Stimulated activated CD4-positive, alpha-beta T cell treated with anti-CD3 and anti-CD28 coated beads, TNF-alpha, amount 100 ng/mL, for 48 hours (primary cell): ENCODE data around the gene HAGHL.
"Not testable (repeated sequence)": the region's sequence is repeated elsewhere in the genome, so short reads cannot be mapped to it uniquely, and the experiment has no call there.

Source experiments
- DNase-seq, 3 donors: peaks; one replicate each; pipeline ENCODE4 v3.0.0-alpha.2; 2020; ENCODE audit warnings: low read depth in 3 of 3

The HAGHL gene

GRCh38 chr16:687499-687898, 39.4 kb upstream of the HAGHL start:
- no peak for DNase-seq

GRCh38 chr16:689175-689897, 37.6 kb upstream of the HAGHL start:
- DNase-seq: no peak

- DNase-seq: not testable (repeated sequence)
Observed at GRCh38 chr16:691242-691641, 35.7 kb upstream of the HAGHL start.

DNA sequence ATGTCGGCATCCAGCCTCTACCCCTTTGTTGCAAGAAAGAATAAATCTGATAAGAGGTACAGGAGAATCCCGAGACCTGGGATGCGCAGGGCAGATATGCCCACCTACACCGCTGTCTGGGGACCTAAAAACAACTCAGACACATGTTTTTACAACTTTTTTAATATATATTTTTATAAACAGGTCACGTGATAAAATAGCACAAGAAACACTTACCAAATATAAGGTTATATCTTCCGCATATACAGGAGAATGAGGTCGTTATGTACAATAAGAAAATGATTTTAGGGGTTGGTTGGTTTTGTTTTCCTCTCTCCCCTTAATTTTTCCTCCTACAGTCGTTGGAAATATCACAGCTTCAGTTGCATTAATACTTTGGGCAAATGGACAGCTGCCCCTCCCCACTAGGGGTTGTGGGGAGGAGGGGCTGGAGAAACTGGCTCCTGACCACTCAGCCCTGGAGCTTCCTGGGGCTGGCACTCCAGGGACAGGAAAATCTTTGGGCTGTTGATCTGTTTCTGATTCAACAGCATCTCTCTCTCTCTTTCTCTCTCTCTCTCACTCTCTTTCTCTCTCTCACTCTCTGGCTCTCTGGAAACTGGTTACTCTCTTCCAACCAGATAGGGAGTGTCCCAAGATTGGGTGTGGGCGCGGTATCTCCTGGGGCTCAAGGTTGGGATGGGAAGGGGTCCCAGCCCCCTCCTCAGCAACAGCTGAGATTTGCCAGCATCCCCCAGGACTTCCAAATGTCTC, 34.4 kb upstream of the HAGHL start:
- DNase-seq: no peak

GRCh38 chr16:693364-693763, 33.5 kb upstream of the HAGHL start:
- no peak for DNase-seq

DNA sequence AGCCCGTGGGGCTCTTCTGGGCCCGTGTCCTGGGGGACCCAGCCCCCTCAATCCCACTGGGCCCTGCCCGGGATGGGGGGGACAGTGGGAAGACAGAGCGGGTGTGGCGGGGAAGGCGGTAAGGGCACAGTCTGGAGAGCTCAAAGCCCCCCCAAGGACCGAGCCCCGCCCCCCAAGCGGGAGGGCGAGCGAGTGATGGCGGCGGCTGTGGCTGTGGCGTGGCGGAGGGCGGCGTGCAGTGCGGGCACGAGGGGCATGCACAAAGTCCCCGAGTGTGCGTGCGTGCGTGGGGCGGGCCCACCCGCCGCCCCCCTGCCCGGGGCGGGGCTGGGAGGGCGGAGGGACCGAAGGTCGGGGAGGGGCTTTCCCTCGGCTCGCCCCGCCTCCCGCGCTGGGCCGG, 33.1 kb upstream of the HAGHL start:
- no peak for DNase-seq

- DNase-seq: no peak
Observed at GRCh38 chr16:694187-694862, 32.6 kb upstream of the HAGHL start.

GRCh38 chr16:694863-695354, 32.0 kb upstream of the HAGHL start:
- no peak for DNase-seq

GRCh38 chr16:695355-696089, 31.4 kb upstream of the HAGHL start:
- peak; percentile 51 to 72 (median 52) for DNase-seq

DNA sequence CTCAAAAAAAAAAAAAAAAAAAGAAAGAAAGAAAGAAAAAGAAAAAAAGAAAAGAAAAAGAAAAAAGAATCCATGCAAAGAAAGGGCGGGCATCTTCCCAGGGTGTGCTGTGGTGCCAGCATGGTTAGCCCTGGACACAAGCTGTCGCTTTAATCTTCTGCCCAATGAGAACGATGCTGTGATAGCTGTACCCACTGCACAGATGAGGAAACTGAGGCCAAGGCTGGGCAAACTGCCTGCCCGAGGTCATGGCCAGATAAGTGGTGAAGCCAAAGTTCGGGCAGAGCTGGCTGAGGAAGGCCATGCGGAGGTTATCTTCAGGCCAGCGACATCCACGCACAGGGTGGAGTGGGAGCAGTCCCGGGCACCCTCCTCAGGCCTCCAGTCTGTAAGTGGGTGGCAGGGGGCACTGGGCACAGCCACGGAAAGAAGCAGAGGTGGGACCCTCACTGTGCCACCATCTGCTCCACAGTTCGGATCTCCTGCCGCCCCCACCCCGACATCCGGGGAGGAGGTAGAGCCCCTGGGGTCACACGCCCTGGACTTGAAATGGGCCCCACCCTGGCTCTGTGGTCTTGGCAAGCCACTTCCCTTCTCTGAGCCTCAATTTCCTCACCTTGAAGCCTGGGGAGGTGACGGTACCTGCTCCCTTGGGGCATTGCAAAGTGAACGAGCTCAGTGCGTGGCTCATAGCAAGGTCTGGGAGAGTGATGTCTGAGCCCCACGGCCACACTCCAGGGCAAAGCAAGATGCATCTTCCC, 27.8 kb upstream of the HAGHL start:
- no peak for DNase-seq

DNA sequence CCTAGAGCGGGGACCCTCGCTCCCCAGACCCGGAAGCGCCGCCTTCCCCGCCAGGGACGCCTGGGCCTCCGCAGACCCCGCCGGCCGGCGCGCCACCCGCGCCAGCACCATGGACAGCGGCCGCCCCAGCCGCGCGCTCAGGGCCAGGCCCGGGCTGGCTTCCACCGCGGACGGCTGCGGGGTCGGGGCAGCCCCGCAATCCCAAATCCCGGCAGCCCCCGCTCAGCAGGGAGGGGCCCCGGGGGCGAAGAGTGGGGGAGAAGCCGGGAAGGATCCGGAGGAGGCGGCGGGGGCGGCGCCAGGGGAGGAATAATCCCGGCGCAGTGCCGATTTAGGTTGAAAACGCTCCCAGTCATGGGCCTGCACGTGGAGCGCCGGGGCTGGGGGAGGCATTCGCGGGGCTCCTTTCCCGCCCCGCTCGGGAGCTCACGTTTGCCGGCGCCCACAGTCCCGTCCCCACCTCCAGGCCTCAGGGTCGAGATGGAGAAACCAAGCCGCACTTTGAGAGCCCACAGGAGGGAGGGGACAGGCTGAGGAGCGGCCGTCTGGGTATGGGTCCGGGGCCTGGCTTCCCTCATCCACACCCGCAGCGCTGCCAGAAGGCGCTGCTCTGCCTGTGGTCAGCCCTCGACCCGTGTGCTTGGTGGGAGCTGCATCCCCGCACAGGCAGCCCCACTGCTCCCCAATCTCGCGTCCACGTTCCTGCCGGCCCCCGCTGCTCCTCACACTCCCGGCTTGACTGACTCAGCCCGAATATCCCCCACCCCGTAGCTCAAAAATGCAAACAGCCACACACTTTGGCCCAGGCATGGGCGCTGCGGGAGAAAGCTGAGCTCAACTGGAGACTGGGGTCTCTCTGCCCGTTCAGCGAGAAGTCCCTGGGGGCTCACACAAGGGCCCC, 26.0 kb upstream of the HAGHL start:
- DNase-seq: no peak

GRCh38 chr16:702341-702740, 24.6 kb upstream of the HAGHL start:
- no peak for DNase-seq

- no peak for DNase-seq
Observed at GRCh38 chr16:703406-703805, 23.5 kb upstream of the HAGHL start.

DNA sequence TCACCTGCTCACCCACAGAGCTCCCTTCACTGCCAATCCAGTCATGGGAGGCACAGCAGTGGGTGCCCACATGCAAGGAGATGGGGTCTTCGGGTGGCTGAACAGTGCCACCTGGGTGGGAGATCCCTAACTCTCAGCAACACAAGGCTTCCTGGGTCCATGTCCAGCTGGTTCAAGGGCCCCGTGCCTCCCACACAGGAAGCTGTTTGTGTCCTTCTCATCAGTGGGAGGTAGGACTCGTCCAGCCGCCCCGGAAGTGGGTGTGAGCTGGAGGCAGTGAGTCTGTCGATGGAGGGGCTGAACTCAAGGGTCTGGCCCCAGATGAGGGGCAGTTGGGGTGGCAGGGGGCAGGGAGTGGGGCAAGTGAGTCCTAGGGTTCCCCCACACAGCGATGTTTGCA, 22.9 kb upstream of the HAGHL start:
- no peak for DNase-seq

- no peak for DNase-seq
Observed at GRCh38 chr16:704552-705380, 22.1 kb upstream of the HAGHL start.

GRCh38 chr16:705431-706188, 21.3 kb upstream of the HAGHL start, which contains the start of gene FBXL16:
Gene FBXL16, minus strand, starts transcription at chr16:705801. Its CDS starts 8,396 bp downstream, at chr16:697405.
- DNase-seq: no peak

GRCh38 chr16:706189-707061, 20.5 kb upstream of the HAGHL start:
- no peak for DNase-seq
